Spleen (tissue), 7 donors: ENCODE measurements around the gene ANXA10.

ENCODE experiments used
- POLR2A ChIP-seq, 3 donors: fragments of 450-650 bp; IDR thresholded peaks; one replicate each; pipeline ENCODE4 v1.5.1; 2017; ENCODE audit warnings: antibody characterized with exemption in 3 of 3, mild to moderate bottlenecking in 1 of 3
- TF ChIP-seq, protein P1 (sequence below), 11 experiments: fragments of 200-600 bp in 7 of 11; fragments of 450-650 bp in 4 of 11; sonication (generic) in 4 of 11; IDR thresholded peaks in 8 of 11; conservative IDR thresholded peaks in 3 of 11; 1 replicate in 7 of 11; 2 replicates in 4 of 11; pipeline versions ENCODE4 v1.4.0 to v1.8.0; 2016 to 2021; ENCODE audit warnings: antibody characterized with exemption in 11 of 11, inconsistent platforms in 4 of 11, mild to moderate bottlenecking in 1 of 11
- donor health status: DM: no; HTN: no; CAD: no; lungs with moderate emphysema.
- donor health status: DM: no; HTN: no; CAD: no.
- donor health status: DM: no; HTN: no; CAD: no.

DNA sequence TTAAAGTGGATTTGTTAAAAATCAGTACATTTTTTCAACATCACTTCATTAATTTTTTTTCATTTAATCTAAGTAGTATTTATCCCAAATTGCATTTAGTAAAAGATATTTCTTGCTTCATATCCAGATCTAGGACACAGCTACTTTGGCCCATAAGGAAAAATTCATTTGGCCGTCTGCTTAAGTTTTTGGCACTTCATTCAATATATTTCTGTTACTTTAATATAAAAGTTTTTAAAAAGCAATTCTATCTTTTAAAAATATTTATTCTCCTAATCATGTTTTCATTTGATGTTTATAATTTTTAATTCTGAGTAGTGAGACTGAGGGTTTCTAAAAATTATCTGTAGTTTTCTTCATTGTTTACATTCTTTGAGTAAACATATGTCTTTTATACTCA is 28.5 kb downstream of the ANXA10 start:
- TF ChIP-seq, protein P1, sequence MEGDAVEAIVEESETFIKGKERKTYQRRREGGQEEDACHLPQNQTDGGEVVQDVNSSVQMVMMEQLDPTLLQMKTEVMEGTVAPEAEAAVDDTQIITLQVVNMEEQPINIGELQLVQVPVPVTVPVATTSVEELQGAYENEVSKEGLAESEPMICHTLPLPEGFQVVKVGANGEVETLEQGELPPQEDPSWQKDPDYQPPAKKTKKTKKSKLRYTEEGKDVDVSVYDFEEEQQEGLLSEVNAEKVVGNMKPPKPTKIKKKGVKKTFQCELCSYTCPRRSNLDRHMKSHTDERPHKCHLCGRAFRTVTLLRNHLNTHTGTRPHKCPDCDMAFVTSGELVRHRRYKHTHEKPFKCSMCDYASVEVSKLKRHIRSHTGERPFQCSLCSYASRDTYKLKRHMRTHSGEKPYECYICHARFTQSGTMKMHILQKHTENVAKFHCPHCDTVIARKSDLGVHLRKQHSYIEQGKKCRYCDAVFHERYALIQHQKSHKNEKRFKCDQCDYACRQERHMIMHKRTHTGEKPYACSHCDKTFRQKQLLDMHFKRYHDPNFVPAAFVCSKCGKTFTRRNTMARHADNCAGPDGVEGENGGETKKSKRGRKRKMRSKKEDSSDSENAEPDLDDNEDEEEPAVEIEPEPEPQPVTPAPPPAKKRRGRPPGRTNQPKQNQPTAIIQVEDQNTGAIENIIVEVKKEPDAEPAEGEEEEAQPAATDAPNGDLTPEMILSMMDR (IDR thresholded peaks at IDR 0.05 in 8 of 11, conservative IDR thresholded peaks at IDR 0.05 in 3 of 11): no peak
- TF ChIP-seq POLR2A (IDR thresholded peaks at IDR 0.05): no peak
